Kidney (tissue), 14 donors: ENCODE results near the gene RAB11B. TPM values are rescaled to one million over a fixed set of nuclear protein-coding genes. Genes with fewer than 3 reads are reported as not detected.

ENCODE experiments used
- DNase-seq, 5 donors: peaks; one replicate each; pipeline ENCODE4 v3.0.0-alpha.2; 2013 to 2020
- FAIRE-seq: peaks from 2 replicates; lab custom pipeline; 2012; peaks lifted over from hg19 to GRCh38; lab: Jason Lieb, UNC
- H3K27ac ChIP-seq, 2 donors: one replicate each; pipeline ENCODE4 v1.7.0; 2013; ENCODE audit warnings: low read depth in 2 of 2, low read length in 2 of 2, inconsistent platforms in 1 of 2
- H3K27me3 ChIP-seq: one replicate; pipeline ENCODE4 v1.7.1; 2013; ENCODE audit warnings: low read length, inconsistent platforms; ENCODE audit not compliant: control insufficient read depth, insufficient read depth
- H3K36me3 ChIP-seq, 3 donors: one replicate each; pipeline versions ENCODE4 v1.7.0 to v1.7.1; 2013; ENCODE audit warnings: low read length in 3 of 3, control low read depth in 1 of 3, inconsistent platforms in 1 of 3; ENCODE audit not compliant: insufficient read depth in 3 of 3, control insufficient read depth in 2 of 3
- H3K4me1 ChIP-seq, 3 donors: one replicate each; pipeline versions ENCODE4 v1.7.0 to v1.7.1; 2013; ENCODE audit warnings: low read length in 3 of 3, inconsistent platforms in 1 of 3, low read depth in 1 of 3; ENCODE audit not compliant: control insufficient read depth in 2 of 3, insufficient read depth in 2 of 3
- H3K4me3 ChIP-seq, 3 donors: one replicate each; pipeline versions ENCODE4 v1.7.0 to v1.8.1; 2013; ENCODE audit warnings: low read length in 3 of 3, control low read depth in 1 of 3, inconsistent platforms in 1 of 3
- H3K9ac ChIP-seq, 3 donors: one replicate each; pipeline versions ENCODE4 v1.7.0 to v1.7.1; 2013; ENCODE audit warnings: low read length in 3 of 3, control low read depth in 1 of 3, inconsistent platforms in 1 of 3
- H3K9me3 ChIP-seq, 3 donors: one replicate each; pipeline versions ENCODE4 v1.7.0 to v1.7.1; 2013; ENCODE audit warnings: low read length in 3 of 3, control low read depth in 1 of 3, inconsistent platforms in 1 of 3; ENCODE audit not compliant: control insufficient read depth in 2 of 3, insufficient read depth in 1 of 3
- intact Hi-C: fragments of 100-400 bp; cut with DNase I; formaldehyde crosslinking; loops from one replicate; pipeline ENCODE4 v1.11.1; 2022
- polyA plus RNA-seq: library from polyadenylated mRNA; stranded (reverse); fragments of 350-450 nt; fragmentation: Illumina TruSeq; extraction: RNeasy Lipid Tissue Mini Kit (QIAGEN cat#74804); gene quantifications from one replicate; pipeline ENCODE4 v1.2.3, GENCODE V29; 2014; ENCODE audit warnings: low read depth, low replicate concordance; ENCODE audit not compliant: insufficient read depth
- total RNA-seq: library from RNA; stranded (reverse); fragmentation: NEBNext Ultra II Directional; extraction: Animal tissue kit (Norgen Biotek cat#: 25700); gene quantifications from one replicate; pipeline ENCODE4 v1.2.1, GENCODE V29; 2021
- TF ChIP-seq, protein P1 (sequence below): IDR thresholded peaks from 3 replicates; pipeline ENCODE4 v1.5.1; 2012; ENCODE audit warnings: mild to moderate bottlenecking, moderate library complexity, borderline replicate concordance; ENCODE audit not compliant: insufficient read depth; ENCODE audit errors: extremely low read depth
- donor health status: control.
- donor health status: control.
- donor health status: control.
- donor health status: control.
- donor health status: control.
- donor health status: DM: yes; HTN: yes; CAD: no.
- donor health status: Normal renal cell carcinoma (clear cell type).

The RAB11B gene
- total and polyA plus RNA-seq, 2 donors from 2014 or later, result 146 to 148 TPM

DNA sequence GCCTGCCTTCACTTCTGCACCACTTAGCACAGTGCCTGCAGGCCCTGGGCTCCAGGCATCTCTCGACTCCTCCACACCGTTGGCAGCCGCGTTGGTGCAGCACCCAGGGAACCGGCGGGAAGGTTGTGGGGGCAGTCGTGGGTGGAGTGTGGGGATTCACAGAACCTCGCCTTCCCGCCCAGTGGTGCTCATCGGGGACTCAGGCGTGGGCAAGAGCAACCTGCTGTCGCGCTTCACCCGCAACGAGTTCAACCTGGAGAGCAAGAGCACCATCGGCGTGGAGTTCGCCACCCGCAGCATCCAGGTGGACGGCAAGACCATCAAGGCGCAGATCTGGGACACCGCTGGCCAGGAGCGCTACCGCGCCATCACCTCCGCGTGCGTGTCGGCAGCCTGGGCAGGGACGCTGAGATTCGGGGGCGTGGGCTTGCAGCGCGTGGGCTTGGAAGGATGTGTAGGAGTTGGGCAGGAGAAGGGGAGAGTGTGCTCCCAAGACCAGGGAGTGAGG lies 9.6 kb downstream of the RAB11B start:
- intact Hi-C loops, result no loop called here
- FAIRE-seq, result no peak
- Histone ChIP-seq H3K9ac (no peak overlapping the region), H3K27me3 (no peaks in the 10 kb centered on the region), H3K27ac (no peak overlapping the region), H3K4me1 (peaks cover 0 to 20% (median 15%) of the 10 kb centered on the region in 3 donors), H3K36me3 (peaks cover 0 to 18% (median 5%) of the 10 kb centered on the region in 3 donors), H3K4me3 (no peak overlapping the region), H3K9me3 (no peaks in the 10 kb centered on the region)
- peak in 1 of 5 donors; percentile 56 for DNase-seq
- TF ChIP-seq, protein P1, sequence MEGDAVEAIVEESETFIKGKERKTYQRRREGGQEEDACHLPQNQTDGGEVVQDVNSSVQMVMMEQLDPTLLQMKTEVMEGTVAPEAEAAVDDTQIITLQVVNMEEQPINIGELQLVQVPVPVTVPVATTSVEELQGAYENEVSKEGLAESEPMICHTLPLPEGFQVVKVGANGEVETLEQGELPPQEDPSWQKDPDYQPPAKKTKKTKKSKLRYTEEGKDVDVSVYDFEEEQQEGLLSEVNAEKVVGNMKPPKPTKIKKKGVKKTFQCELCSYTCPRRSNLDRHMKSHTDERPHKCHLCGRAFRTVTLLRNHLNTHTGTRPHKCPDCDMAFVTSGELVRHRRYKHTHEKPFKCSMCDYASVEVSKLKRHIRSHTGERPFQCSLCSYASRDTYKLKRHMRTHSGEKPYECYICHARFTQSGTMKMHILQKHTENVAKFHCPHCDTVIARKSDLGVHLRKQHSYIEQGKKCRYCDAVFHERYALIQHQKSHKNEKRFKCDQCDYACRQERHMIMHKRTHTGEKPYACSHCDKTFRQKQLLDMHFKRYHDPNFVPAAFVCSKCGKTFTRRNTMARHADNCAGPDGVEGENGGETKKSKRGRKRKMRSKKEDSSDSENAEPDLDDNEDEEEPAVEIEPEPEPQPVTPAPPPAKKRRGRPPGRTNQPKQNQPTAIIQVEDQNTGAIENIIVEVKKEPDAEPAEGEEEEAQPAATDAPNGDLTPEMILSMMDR, result no peak

DNA sequence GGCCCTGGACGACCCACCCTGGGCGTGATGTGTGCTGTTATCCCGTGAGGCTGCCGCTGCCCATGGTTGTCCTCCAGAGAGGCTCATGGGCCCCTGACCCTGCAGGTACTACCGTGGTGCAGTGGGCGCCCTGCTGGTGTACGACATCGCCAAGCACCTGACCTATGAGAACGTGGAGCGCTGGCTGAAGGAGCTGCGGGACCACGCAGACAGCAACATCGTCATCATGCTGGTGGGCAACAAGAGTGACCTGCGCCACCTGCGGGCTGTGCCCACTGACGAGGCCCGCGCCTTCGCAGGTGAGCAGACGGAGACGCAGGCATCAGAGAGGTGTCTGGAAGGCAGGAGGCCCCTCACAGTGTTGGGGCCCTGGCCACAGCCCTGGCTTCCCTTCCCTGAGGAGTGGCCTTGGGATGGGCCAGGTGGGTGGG lies 11.8 kb downstream of the RAB11B start:
- TF ChIP-seq, protein P1, result no peak
- no peaks in the 10 kb centered on the region for H3K9me3 ChIP-seq
- H3K27me3 ChIP-seq, result no peaks in the 10 kb centered on the region
- DNase-seq (no peak), FAIRE-seq (no peak)
- peaks cover 0 to 21% (median 9%) of the 10 kb centered on the region in 3 donors for H3K36me3 ChIP-seq
- intact Hi-C loops, result no loop called here
- H3K4me1 ChIP-seq, result peaks cover 0 to 17% (median 15%) of the 10 kb centered on the region in 3 donors
- no peak overlapping the region for H3K9ac ChIP-seq
- H3K4me3 ChIP-seq, result no peak overlapping the region
- H3K27ac ChIP-seq, result no peak overlapping the region

DNA sequence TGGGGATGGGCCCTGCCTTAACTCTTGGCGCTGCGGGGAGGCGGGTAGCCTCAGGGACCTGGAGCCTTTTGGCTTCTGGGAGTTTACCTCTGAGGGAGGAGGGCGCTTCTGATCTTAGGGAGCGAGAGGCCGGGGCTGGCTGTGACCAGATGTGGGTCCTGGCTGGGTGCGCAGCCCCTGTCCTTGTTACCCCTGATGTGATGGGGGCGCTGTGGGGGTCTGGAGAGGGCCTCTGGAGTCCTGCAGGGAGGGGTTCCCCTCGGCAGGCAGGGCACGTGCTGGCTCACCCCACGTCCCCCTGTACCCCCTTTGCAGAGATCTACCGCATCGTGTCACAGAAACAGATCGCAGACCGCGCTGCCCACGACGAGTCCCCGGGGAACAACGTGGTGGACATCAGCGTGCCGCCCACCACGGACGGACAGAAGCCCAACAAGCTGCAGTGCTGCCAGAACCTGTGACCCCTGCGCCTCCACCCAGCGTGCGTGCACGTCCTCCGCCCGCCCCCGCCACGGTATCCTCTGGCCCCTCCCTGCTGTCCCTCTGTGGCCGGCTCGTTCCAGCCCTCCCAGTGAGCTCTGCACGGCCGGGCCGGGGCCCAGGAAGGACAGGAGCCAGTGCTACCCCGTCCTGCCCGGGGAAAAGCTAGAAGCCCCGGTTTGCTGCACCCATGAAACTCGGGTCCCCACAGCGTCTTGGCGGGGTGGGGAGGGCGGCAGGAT lies 13.1 kb downstream of the RAB11B start:
- Histone ChIP-seq H3K27me3 (no peaks in the 10 kb centered on the region), H3K9me3 (no peaks in the 10 kb centered on the region), H3K9ac (no peak overlapping the region), H3K36me3 (peaks cover 0 to 21% (median 9%) of the 10 kb centered on the region in 3 donors), H3K4me3 (no peak overlapping the region), H3K27ac (no peak overlapping the region), H3K4me1 (peaks cover 0 to 4% (median 4%) of the 10 kb centered on the region in 3 donors)
- TF ChIP-seq, protein P1, result no peak
- DNase-seq (no peak), FAIRE-seq (no peak)
- intact Hi-C loops, result no loop called here
